K562 (cell line): Measurements from ENCODE around the gene FTO. TPM values are rescaled to one million over a fixed set of nuclear protein-coding genes. Genes with fewer than 3 reads are reported as not detected.

Experiments
- ATAC-seq: fragments of 200-7000 bp; cut with Tn5 transposase; 3 replicates; pipeline ENCODE4 v1.9.1; 2020; ENCODE audit warnings: moderate library complexity
- BruUV-seq: library from RNA; stranded (reverse); fragments of 400-500 nt; replicated peaks from 2 replicates; lab custom pipeline; 2021; lab: Mats Ljungman, UMichigan
- CTCF ChIA-PET: fragments of 300-600 bp; formaldehyde crosslinking; extraction: SDS; loops from one replicate; lab custom pipeline; 2021; ENCODE audit warnings: low intra/inter-chr PET ratio; lab: Yijun Ruan, JAX
- POLR2A ChIA-PET: fragments of 300-600, 350-650 bp; sonication (Branson Sonifier 250); formaldehyde crosslinking; extraction: SDS; loops from one replicate; lab custom pipeline; 2021; ENCODE audit warnings: antibody characterized with exemption, inconsistent platforms; lab: Yijun Ruan, JAX
- DNase-seq, 4 experiments: peaks; one replicate each; pipeline versions ENCODE4 v3.0.0 to v3.0.0-alpha.2; 2011 to 2018; ENCODE audit warnings: low spot score in 3 of 4, mixed read lengths in 3 of 4; ENCODE audit errors: extremely low read depth in 1 of 4
- FAIRE-seq: peaks from 2 replicates; lab custom pipeline; 2011; peaks lifted over from hg19 to GRCh38; lab: Jason Lieb, UNC
- H2AFZ ChIP-seq: 2 replicates; pipeline ENCODE4 v1.6.0; 2011; ENCODE audit warnings: low read depth, low read length, control low read depth, inconsistent platforms
- H3K27ac ChIP-seq: fragments of 200-600 bp; 3 replicates; pipeline ENCODE4 v1.8.0; 2011; ENCODE audit warnings: low read depth, mild to moderate bottlenecking, control low read depth, inconsistent platforms, low read length, moderate library complexity, mixed read lengths; ENCODE audit errors: extremely low read depth
- H3K27me3 ChIP-seq, 2 experiments: fragments of 300-600 bp in 1 of 2; 2 replicates in 1 of 2; 3 replicates in 1 of 2; pipeline versions ENCODE4 v1.6.0 to v1.8.0; 2011; ENCODE audit warnings: inconsistent platforms in 2 of 2, low read length in 2 of 2, mild to moderate bottlenecking in 1 of 2, mixed read lengths in 1 of 2, moderate library complexity in 1 of 2; ENCODE audit not compliant: control insufficient read depth in 2 of 2, insufficient read depth in 2 of 2
- H3K36me3 ChIP-seq: fragments of 300-600 bp; 3 replicates; pipeline ENCODE4 v1.8.0; 2011; ENCODE audit warnings: mild to moderate bottlenecking, low read length, inconsistent platforms; ENCODE audit not compliant: control insufficient read depth, insufficient read depth
- H3K4me1 ChIP-seq, 2 experiments: fragments of 200-600 bp in 1 of 2; replicated peaks in 1 of 2; 2 replicates in 1 of 2; 3 replicates in 1 of 2; pipeline versions ENCODE4 v1.5.1 to v1.8.0; 2011; ENCODE audit warnings: inconsistent platforms in 2 of 2, low read length in 2 of 2, mild to moderate bottlenecking in 1 of 2, mixed read lengths in 1 of 2, moderate library complexity in 1 of 2; ENCODE audit not compliant: control insufficient read depth in 2 of 2, insufficient read depth in 2 of 2
- H3K4me2 ChIP-seq: 2 replicates; pipeline ENCODE4 v1.6.1; 2011; ENCODE audit warnings: low read length, control low read depth, inconsistent platforms, mixed read lengths; ENCODE audit not compliant: insufficient read depth
- H3K4me3 ChIP-seq: fragments of 200-600 bp; sonication (generic), shearing (Covaris generic); 2 replicates; pipeline ENCODE4 v1.5.1; 2016; ENCODE audit warnings: control low read depth, inconsistent platforms
- H3K79me2 ChIP-seq: fragments of 200-600 bp; 3 replicates; pipeline ENCODE4 v1.8.0; 2011; ENCODE audit warnings: low read length, inconsistent platforms; ENCODE audit not compliant: control insufficient read depth, insufficient read depth
- H3K9ac ChIP-seq, 2 experiments: 2 replicates each; pipeline versions ENCODE4 v1.6.0 to v1.6.1; 2011; ENCODE audit warnings: low read depth in 2 of 2, low read length in 2 of 2, control low read depth in 1 of 2, inconsistent platforms in 1 of 2, mild to moderate bottlenecking in 1 of 2, mixed read lengths in 1 of 2; ENCODE audit not compliant: insufficient read depth in 1 of 2
- H3K9me1 ChIP-seq: one replicate; pipeline ENCODE4 v1.6.0; 2011; ENCODE audit warnings: inconsistent platforms, mild to moderate bottlenecking, low read length, moderate library complexity; ENCODE audit not compliant: control insufficient read depth, insufficient read depth
- H3K9me3 ChIP-seq: replicated peaks from 2 replicates; pipeline ENCODE4 v1.5.1; 2011; ENCODE audit warnings: low read depth, low read length, inconsistent platforms; ENCODE audit not compliant: control insufficient read depth, insufficient read depth
- H4K20me1 ChIP-seq: replicated peaks from 2 replicates; pipeline ENCODE4 v1.6.1; 2011; ENCODE audit warnings: low read length, inconsistent platforms, mixed read lengths; ENCODE audit not compliant: control insufficient read depth, insufficient read depth
- BACH1 ChIP-seq: fragments of 200-800 bp; sonication (Bioruptor generic); IDR thresholded peaks from 2 replicates; pipeline ENCODE4 v1.6.1; 2016; ENCODE audit warnings: missing genetic modification characterization, missing compliant biosample characterization
- BCLAF1 ChIP-seq, 2 experiments: fragments of 450-650 bp in 1 of 2; IDR thresholded peaks; 2 replicates each; pipeline ENCODE4 v1.6.1; 2011 to 2017; ENCODE audit warnings: low read depth in 2 of 2, antibody characterized with exemption in 1 of 2, borderline replicate concordance in 1 of 2, low read length in 1 of 2, mild to moderate bottlenecking in 1 of 2, mixed read lengths in 1 of 2; ENCODE audit not compliant: control insufficient read depth in 1 of 2
- KAT8 ChIP-seq: fragments of 450-650 bp; IDR thresholded peaks from 2 replicates; pipeline ENCODE4 v1.6.1; 2016; ENCODE audit warnings: low read depth, mild to moderate bottlenecking
- MTA3 ChIP-seq: fragments of 450-650 bp; formaldehyde crosslinking; IDR thresholded peaks from 2 replicates; pipeline ENCODE4 v1.6.1; 2017; ENCODE audit warnings: mild to moderate bottlenecking, borderline replicate concordance
- SP2 ChIP-seq: IDR thresholded peaks from 2 replicates; pipeline ENCODE4 v1.6.1; 2011; ENCODE audit warnings: mild to moderate bottlenecking, low read depth, low read length, moderate library complexity; ENCODE audit not compliant: poor library complexity, severe bottlenecking; ENCODE audit errors: extremely low read depth
- ZNF41 ChIP-seq: fragments of 250-450 bp; sonication (Bioruptor Pico); conservative IDR thresholded peaks from 2 replicates; pipeline ENCODE4 v1.4.0; 2020; ENCODE audit warnings: mild to moderate bottlenecking
- ZNF644 ChIP-seq: fragments of 200-800 bp; sonication (Bioruptor generic); IDR thresholded peaks from 2 replicates; pipeline ENCODE4 v1.6.1; 2016; ENCODE audit warnings: low read depth, missing genetic modification characterization, missing compliant biosample characterization
- WGBS: fragments of 100-300 bp; shearing (Covaris generic); methylation state at CpG from one replicate; pipeline ENCODE4 v1.1.6; 2016; ENCODE audit warnings: low coverage, mixed read lengths; ENCODE audit not compliant: insufficient coverage; ENCODE audit errors: missing lambda C conversion rate; 5-methylcytosine and 5-hydroxymethylcytosine counted together
- in situ Hi-C: fragments of 300-500 bp; cut with MboI; formaldehyde crosslinking; loops from 4 replicates; pipeline ENCODE4 v1.15.0; 2018; ENCODE audit warnings: inconsistent platforms, mixed read lengths
- intact Hi-C: fragments of 100-400 bp; cut with micrococcal nuclease; formaldehyde crosslinking; loops from 2 replicates; pipeline ENCODE4 v1.14.2; 2022
- polyA plus RNA-seq, 8 experiments: library from polyadenylated mRNA; depleted of rRNA in 4 of 8; stranded (reverse) in 5 of 8; unstranded in 3 of 8; fragments of >200 nt; fragmentation: Nextera tagmentation in 2 of 8; fragmentation: Illumina TruSeq in 1 of 8; extraction: Ambion mirVana in 2 of 8; extraction: Trizol in 1 of 8; gene quantifications; 2 replicates each; pipeline versions ENCODE4 v1.2.1 to v1.2.3, GENCODE V29; 2011 to 2014; ENCODE audit warnings: inconsistent platforms in 1 of 8, missing spikeins in 1 of 8
- total RNA-seq, 7 experiments: library from RNA; depleted of rRNA in 6 of 7; stranded (reverse); fragments of >200 nt in 6 of 7; fragmentation: Illumina TruSeq in 2 of 7; extraction: Trizol in 2 of 7; gene quantifications; 2 replicates each; pipeline versions ENCODE4 v1.2.1 to v1.2.3, GENCODE V29; 2011 to 2021; ENCODE audit warnings: low replicate concordance in 1 of 7
- TF ChIP-seq, protein P1 (sequence below): sonication (generic); formaldehyde crosslinking; IDR thresholded peaks from 2 replicates; pipeline ENCODE4 v1.8.0; 2022; ENCODE audit warnings: mild to moderate bottlenecking, missing genetic modification reagents

FTO gene
- total and polyA plus RNA-seq, 9 of the 15 experiments (the other 6 are each of a cell fraction or from before 2014, with no cell fraction given), result 11.3 to 27.7 (median 25.5) TPM

- TF ChIP-seq, protein P1, sequence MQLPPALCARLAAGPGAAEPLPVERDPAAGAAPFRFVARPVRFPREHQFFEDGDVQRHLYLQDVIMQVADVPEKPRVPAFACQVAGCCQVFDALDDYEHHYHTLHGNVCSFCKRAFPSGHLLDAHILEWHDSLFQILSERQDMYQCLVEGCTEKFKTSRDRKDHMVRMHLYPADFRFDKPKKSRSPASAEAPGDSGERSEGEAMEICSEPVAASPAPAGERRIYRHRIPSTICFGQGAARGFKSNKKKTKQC (CRISPR knock-in tag), result no peak
These were observed 9.6 kb downstream of the FTO start (continued) for GRCh38 chr16:53713403-53714204.

GRCh38 chr16:53714205-53715022 is 10.5 kb downstream of the FTO start:
- DNase-seq, result no peak
- POLR2A ChIA-PET, result no interaction called here
- no peaks in the 10 kb centered on the region for H3K27me3 ChIP-seq
- intact Hi-C loops (no loop called here), in situ Hi-C loops (no loop called here)
- no TSS peak for BruUV-seq
- CTCF ChIA-PET, result no interaction called here
- H4K20me1 ChIP-seq, result no peaks in the 10 kb centered on the region
- FAIRE-seq, result no peak
- no peak for ATAC-seq
- H3K4me2 ChIP-seq, result no peak overlapping the region
- no peaks in the 10 kb centered on the region for H3K36me3 ChIP-seq
- no peak overlapping the region for H3K4me3 ChIP-seq
- H3K4me1 ChIP-seq, result no peaks in the 10 kb centered on the region
- no peak overlapping the region for H3K27ac ChIP-seq
- H3K9me3 ChIP-seq, result no peaks in the 10 kb centered on the region
- H3K9ac ChIP-seq, result no peak overlapping the region
- no peaks in the 10 kb centered on the region for H3K9me1 ChIP-seq
- no peak overlapping the region for H2AFZ ChIP-seq
- no peaks in the 10 kb centered on the region for H3K79me2 ChIP-seq
- WGBS, result 32% methylated on average over 7 of the region's 7 CpGs
- TF ChIP-seq KAT8, result no peak
- no peak for TF ChIP-seq BCLAF1 (IDR thresholded peaks at IDR 0.05; ENCODE audit: borderline replicate concordance in 1 of 2, control insufficient read depth in 1 of 2, low read depth in 2 of 2, low read length in 1 of 2)
- no peak for TF ChIP-seq MTA3
- no peak for TF ChIP-seq ZNF41 (CRISPR knock-in tag)
- no peak for TF ChIP-seq ZNF644 (tag)
- no peak for TF ChIP-seq BACH1
- TF ChIP-seq SP2, result no peak
